ENCODE data around the gene DNAJC16. TPM values are rescaled to one million over a fixed set of nuclear protein-coding genes. Genes with fewer than 3 reads are reported as not detected.
A peak's percentile ranks its signal among the peaks of the same experiment; 100 is the strongest.

DNAJC16 gene
- total and polyA plus RNA-seq, 4 experiments from 2014 or later: 5.1 to 31.0 (median 18.9) TPM

DNA sequence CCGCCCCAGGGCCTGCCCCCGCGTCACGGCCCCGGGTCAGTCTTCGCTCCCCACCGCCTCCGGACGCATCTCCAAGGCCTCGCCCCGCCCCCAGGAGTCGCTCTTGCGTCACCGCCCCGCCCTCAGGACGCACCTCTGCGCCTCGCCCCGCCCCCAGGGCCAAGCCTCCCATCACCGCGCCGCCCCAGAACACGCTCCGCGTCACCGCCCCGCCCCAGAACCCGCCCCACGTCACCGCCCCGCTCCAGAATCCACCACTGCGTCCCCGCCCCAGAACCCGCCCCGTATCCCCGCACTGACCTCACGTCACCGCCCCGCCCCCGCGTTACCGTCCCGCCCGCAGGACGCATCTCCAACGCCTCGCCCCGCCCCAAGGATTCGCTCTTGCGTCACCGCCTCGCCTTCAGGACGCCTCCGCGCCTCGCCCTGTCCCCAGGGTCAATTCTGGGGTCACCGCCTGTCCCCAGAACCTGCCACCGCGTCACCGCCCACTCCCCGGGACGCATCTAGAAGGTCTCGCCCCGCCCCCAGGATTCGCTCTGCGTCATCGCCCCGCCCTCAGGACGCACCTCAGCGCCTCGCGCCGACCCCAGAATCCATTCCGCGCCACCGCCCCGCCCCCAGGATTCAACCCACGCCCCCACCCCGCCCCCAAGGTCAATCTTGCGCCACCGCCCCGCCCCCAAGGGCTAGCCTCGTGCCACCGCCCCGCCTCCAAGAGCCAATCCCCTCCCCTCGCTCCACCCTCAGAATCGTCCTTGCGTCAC, 2.2 kb upstream of the DNAJC16 start:
- POLR2A ChIA-PET (ENCODE audit: partially characterized antibody): interaction anchor here (1.2 to 3.1 kb wide), 5 partner anchors 92 to 310 kb away, joined by 3 to 27 read pairs (median 4); partner anchors contain the start of gene DDI2
- peak overlapping the region; percentile 71 for H3K27ac ChIP-seq (ENCODE audit: low read depth, low read length)

GRCh38 chr1:15525050-15526020, 1.3 kb upstream of the DNAJC16 start:
- peaks cover 0 to 2% (median 0%) of the 10 kb centered on the region in 8 donors for H3K9me3 Mint-ChIP-seq
- ChIA-PET POLR2A (ENCODE audit: partially characterized antibody) (interaction anchor here (1.3 to 5.3 kb wide), 3 partner anchors 53 to 160 kb away, joined by 3 to 28 read pairs (median 27); partner anchors contain the start of gene DDI2), CTCF (ENCODE audit: partially characterized antibody) (no interaction called here)

More for the DNA sequence above, 2.2 kb upstream of the DNAJC16 start:
- peaks cover 0 to 6% of the 10 kb centered on the region in 2 donors for H3K36me3 Mint-ChIP-seq
- peak; percentile 99 to 100 (median 99) for DNase-seq
- Histone ChIP-seq H3K4me3 (ENCODE audit: low read length in 2 of 2) (peak overlapping the region in 1 of 2 donors; percentile 64), H3K9me3 (ENCODE audit: control insufficient read depth in 1 of 2, low read length in 2 of 2) (no peaks in the 10 kb centered on the region), H3K36me3 (ENCODE audit: insufficient read depth, low read length) (no peaks in the 10 kb centered on the region), H3K27me3 (ENCODE audit: insufficient read depth, low read length) (no peaks in the 10 kb centered on the region), H3K4me1 (ENCODE audit: insufficient read depth, low read length) (peaks cover 43% of the 10 kb centered on the region)
- peak overlapping the region; percentile 85 to 97 (median 94) for H3K4me3 Mint-ChIP-seq
- H3K27ac Mint-ChIP-seq: peak overlapping the region; percentile 86 to 100 (median 100)
- CTCF ChIA-PET (ENCODE audit: partially characterized antibody): no interaction called here
- intact Hi-C loops (cut with micrococcal nuclease): loop anchor here (1.0 to 10.0 kb wide), 6 partner anchors 55 to 1910 kb away; partner anchors contain the start of genes RCC2, SDHB and ZBTB17
- no peaks in the 10 kb centered on the region for H3K27me3 Mint-ChIP-seq
- peaks cover 33 to 64% (median 48%) of the 10 kb centered on the region in 4 donors for H3K4me1 Mint-ChIP-seq
- peaks cover 0 to 2% (median 0%) of the 10 kb centered on the region in 8 donors for H3K9me3 Mint-ChIP-seq

DNA sequence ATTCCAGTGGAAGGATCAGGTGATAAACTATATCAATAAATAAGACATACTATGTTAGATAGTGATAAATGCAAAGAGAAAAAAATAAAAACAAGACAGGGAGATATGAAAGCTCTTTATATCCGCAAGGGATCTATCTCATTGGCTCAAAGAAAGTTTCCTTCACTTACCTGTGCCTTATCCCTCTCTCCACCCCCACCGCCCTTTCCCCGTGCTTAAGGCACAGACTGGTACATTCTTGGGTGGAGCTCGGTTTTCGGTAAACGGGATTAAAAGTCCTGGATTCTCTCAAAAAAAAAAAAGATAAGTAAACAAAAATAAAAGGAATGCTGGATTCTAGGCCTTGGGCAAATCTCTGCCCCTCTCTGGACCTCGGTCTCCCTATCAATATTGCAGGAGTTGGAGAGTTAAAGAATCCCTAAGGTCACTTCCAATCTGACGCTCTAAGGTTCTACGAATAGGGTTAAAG, 593 bp upstream of the DNAJC16 start:
- CTCF ChIA-PET (ENCODE audit: partially characterized antibody): no interaction called here
- intact Hi-C loops (cut with micrococcal nuclease): loop anchor here (1.0 to 10.0 kb wide), 4 partner anchors 91 to 1909 kb away; partner anchors contain the start of genes DDI2, RCC2, SDHB and ZBTB17
- peak overlapping the region; percentile 71 for H3K27ac ChIP-seq (ENCODE audit: low read depth, low read length)

More at GRCh38 chr1:15525050-15526020, 1.3 kb upstream of the DNAJC16 start:
- Mint-ChIP-seq H3K36me3 (peaks cover 0 to 7% of the 10 kb centered on the region in 2 donors), H3K4me3 (peak overlapping the region; percentile 85 to 97 (median 94)), H3K4me1 (peaks cover 33 to 65% (median 48%) of the 10 kb centered on the region in 4 donors), H3K27ac (peak overlapping the region; percentile 86 to 100 (median 100)), H3K27me3 (no peaks in the 10 kb centered on the region)
- peak in 2 of 5 donors; percentile 1 to 100 for DNase-seq
- Histone ChIP-seq H3K4me3 (ENCODE audit: low read length in 2 of 2) (peak overlapping the region; percentile 53 to 61), H3K27ac (ENCODE audit: low read depth, low read length) (peak overlapping the region; percentile 71), H3K4me1 (ENCODE audit: insufficient read depth, low read length) (peaks cover 43% of the 10 kb centered on the region), H3K27me3 (ENCODE audit: insufficient read depth, low read length) (no peaks in the 10 kb centered on the region), H3K9me3 (ENCODE audit: control insufficient read depth in 1 of 2, low read length in 2 of 2) (no peaks in the 10 kb centered on the region), H3K36me3 (ENCODE audit: insufficient read depth, low read length) (no peaks in the 10 kb centered on the region)
- intact Hi-C loops (cut with micrococcal nuclease): loop anchor here (1.0 to 10.0 kb wide), 5 partner anchors 92 to 1909 kb away; partner anchors contain the start of genes DDI2, RCC2, SDHB and ZBTB17

DNA sequence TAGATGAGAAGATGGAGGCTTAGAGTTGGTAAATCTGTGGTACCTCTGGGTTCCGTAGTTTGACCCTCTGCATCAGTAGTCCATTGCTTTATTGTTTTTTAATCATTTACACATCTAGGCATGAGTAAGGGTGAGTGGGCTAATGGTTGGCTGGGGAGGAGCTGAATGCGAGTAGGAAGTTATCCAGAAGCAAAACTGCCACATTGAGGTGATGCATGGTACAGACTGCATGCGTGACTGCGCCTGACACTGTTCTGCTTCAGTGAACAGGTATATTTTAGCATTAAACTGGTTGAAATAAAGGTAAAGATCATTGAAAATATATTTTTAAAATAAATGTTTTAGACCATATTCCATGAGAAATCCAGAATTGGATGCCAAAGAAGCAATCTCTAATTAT, 4.4 kb downstream of the DNAJC16 start:
- H3K36me3 ChIP-seq (ENCODE audit: insufficient read depth, low read length): no peaks in the 10 kb centered on the region
- peaks cover 17 to 40% (median 19%) of the 10 kb centered on the region in 4 donors for H3K4me1 Mint-ChIP-seq
- peaks cover 4 to 26% of the 10 kb centered on the region in 2 donors for H3K36me3 Mint-ChIP-seq
- peaks cover 14% of the 10 kb centered on the region for H3K4me1 ChIP-seq (ENCODE audit: insufficient read depth, low read length)
- H3K9me3 ChIP-seq (ENCODE audit: control insufficient read depth in 1 of 2, low read length in 2 of 2): no peaks in the 10 kb centered on the region
- H3K27ac Mint-ChIP-seq: peak overlapping the region in 2 of 7 donors; percentile 9 to 43
- ChIA-PET POLR2A (ENCODE audit: partially characterized antibody) (no interaction called here), CTCF (ENCODE audit: partially characterized antibody) (no interaction called here)
- H3K9me3 Mint-ChIP-seq: peaks cover 0 to 2% (median 0%) of the 10 kb centered on the region in 8 donors
- H3K27me3 ChIP-seq (ENCODE audit: insufficient read depth, low read length): no peaks in the 10 kb centered on the region
- DNase-seq: no peak
- H3K27ac ChIP-seq (ENCODE audit: low read depth, low read length): no peak overlapping the region
- H3K27me3 Mint-ChIP-seq: no peaks in the 10 kb centered on the region
- no peak overlapping the region for H3K4me3 ChIP-seq (ENCODE audit: low read length in 2 of 2)
- H3K4me3 Mint-ChIP-seq: no peak overlapping the region
- intact Hi-C loops (cut with micrococcal nuclease): no loop called here

More for the DNA sequence above, 593 bp upstream of the DNAJC16 start:
- peaks cover 43% of the 10 kb centered on the region for H3K4me1 ChIP-seq (ENCODE audit: insufficient read depth, low read length)
- H3K4me3 ChIP-seq (ENCODE audit: low read length in 2 of 2): peak overlapping the region; percentile 42 to 76
- H3K4me3 Mint-ChIP-seq: peak overlapping the region; percentile 85 to 97 (median 94)
- peaks cover 4 to 14% of the 10 kb centered on the region in 2 donors for H3K36me3 Mint-ChIP-seq
- H3K27me3 Mint-ChIP-seq: no peaks in the 10 kb centered on the region
- no peak for DNase-seq
- no peaks in the 10 kb centered on the region for H3K27me3 ChIP-seq (ENCODE audit: insufficient read depth, low read length)
- peaks cover 0 to 2% (median 0%) of the 10 kb centered on the region in 8 donors for H3K9me3 Mint-ChIP-seq
- H3K9me3 ChIP-seq (ENCODE audit: control insufficient read depth in 1 of 2, low read length in 2 of 2): no peaks in the 10 kb centered on the region
- peaks cover 35 to 71% (median 48%) of the 10 kb centered on the region in 4 donors for H3K4me1 Mint-ChIP-seq
- no peaks in the 10 kb centered on the region for H3K36me3 ChIP-seq (ENCODE audit: insufficient read depth, low read length)
- POLR2A ChIA-PET (ENCODE audit: partially characterized antibody): interaction anchor here (1.3 to 5.3 kb wide), 4 partner anchors 53 to 159 kb away, joined by 3 to 28 read pairs (median 20); partner anchors contain the start of gene DDI2
- peak overlapping the region; percentile 86 to 100 (median 100) for H3K27ac Mint-ChIP-seq

GRCh38 chr1:15531682-15532081, 5.0 kb downstream of the DNAJC16 start:
- DNase-seq: no peak
- Histone ChIP-seq H3K4me1 (ENCODE audit: insufficient read depth, low read length) (peaks cover 11% of the 10 kb centered on the region), H3K9me3 (ENCODE audit: control insufficient read depth in 1 of 2, low read length in 2 of 2) (no peaks in the 10 kb centered on the region), H3K4me3 (ENCODE audit: low read length in 2 of 2) (no peak overlapping the region), H3K27ac (ENCODE audit: low read depth, low read length) (no peak overlapping the region), H3K36me3 (ENCODE audit: insufficient read depth, low read length) (no peaks in the 10 kb centered on the region), H3K27me3 (ENCODE audit: insufficient read depth, low read length) (no peaks in the 10 kb centered on the region)
- H3K27ac Mint-ChIP-seq: no peak overlapping the region
- no peaks in the 10 kb centered on the region for H3K27me3 Mint-ChIP-seq
- intact Hi-C loops (cut with micrococcal nuclease): no loop called here
- POLR2A ChIA-PET (ENCODE audit: partially characterized antibody): no interaction called here
- CTCF ChIA-PET (ENCODE audit: partially characterized antibody): no interaction called here
- peaks cover 13 to 34% (median 15%) of the 10 kb centered on the region in 4 donors for H3K4me1 Mint-ChIP-seq
- H3K4me3 Mint-ChIP-seq: no peak overlapping the region
- peaks cover 10 to 31% of the 10 kb centered on the region in 2 donors for H3K36me3 Mint-ChIP-seq
- H3K9me3 Mint-ChIP-seq: peaks cover 0 to 2% (median 0%) of the 10 kb centered on the region in 8 donors

- peaks cover 0 to 2% (median 0%) of the 10 kb centered on the region in 8 donors for H3K9me3 Mint-ChIP-seq
- H3K4me1 Mint-ChIP-seq: peaks cover 0 to 11% (median 5%) of the 10 kb centered on the region in 4 donors
- CTCF ChIA-PET (ENCODE audit: partially characterized antibody): no interaction called here
- Histone ChIP-seq H3K27ac (ENCODE audit: low read depth, low read length) (no peak overlapping the region), H3K27me3 (ENCODE audit: insufficient read depth, low read length) (no peaks in the 10 kb centered on the region), H3K9me3 (ENCODE audit: control insufficient read depth in 1 of 2, low read length in 2 of 2) (no peaks in the 10 kb centered on the region), H3K4me3 (ENCODE audit: low read length in 2 of 2) (no peak overlapping the region), H3K36me3 (ENCODE audit: insufficient read depth, low read length) (peaks cover 22% of the 10 kb centered on the region), H3K4me1 (ENCODE audit: insufficient read depth, low read length) (no peaks in the 10 kb centered on the region)
- no peak for DNase-seq
- H3K27me3 Mint-ChIP-seq: no peaks in the 10 kb centered on the region
- H3K27ac Mint-ChIP-seq: peak overlapping the region in 1 of 7 donors; percentile 31
- intact Hi-C loops (cut with micrococcal nuclease): no loop called here
- H3K36me3 Mint-ChIP-seq: peaks cover 29 to 61% of the 10 kb centered on the region in 2 donors
- H3K4me3 Mint-ChIP-seq: no peak overlapping the region
- POLR2A ChIA-PET (ENCODE audit: partially characterized antibody): interaction anchor here (1.3 kb wide), 1 partner anchor 11 kb away, joined by 3 read pairs; no protein-coding TSS in a partner anchor
These were observed 12.1 kb downstream of the DNAJC16 start for GRCh38 chr1:15538771-15539170.
